Measurements from ENCODE around the gene BHLHE41.

DNA sequence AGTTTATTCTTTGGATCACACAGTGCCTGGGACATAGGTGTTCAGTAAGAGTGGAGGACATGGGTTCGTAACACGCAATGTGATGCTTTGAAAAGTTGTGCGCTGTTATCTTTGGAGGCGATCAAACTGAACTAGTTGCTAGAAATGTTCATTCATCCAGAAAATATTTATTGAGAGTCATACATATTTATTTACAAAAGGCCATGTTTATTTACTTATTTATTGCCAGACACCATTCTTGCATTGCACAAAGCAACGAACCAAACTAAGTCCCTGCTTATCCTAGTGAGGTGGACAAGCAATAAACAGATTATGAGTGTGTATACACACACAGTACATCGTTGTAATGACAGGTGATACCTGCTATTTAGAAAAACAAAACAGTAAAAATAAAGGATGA, 12.6 kb downstream of the BHLHE41 start:
- TF ChIP-seq TCF12 (IDR thresholded peaks at IDR 0.05; ENCODE audit: low read depth, low read length) (no peak), POLR2A (IDR thresholded peaks at IDR 0.05; ENCODE audit: control extremely low read depth in 1 of 2, low read depth in 2 of 2, low read length in 2 of 2) (no peak), EP300 (IDR thresholded peaks at IDR 0.05; ENCODE audit: borderline replicate concordance in 1 of 2, low read depth in 2 of 2, low read length in 2 of 2) (no peak), KDM1A (IDR thresholded peaks at IDR 0.05; ENCODE audit: borderline replicate concordance, low read length) (no peak), CBX8 (IDR thresholded peaks at IDR 0.05; ENCODE audit: borderline replicate concordance, low read depth, low read length) (no peak), MAFK (IDR thresholded peaks at IDR 0.05; ENCODE audit: low read depth, low read length) (no peak)
- TF ChIP-seq, protein P1, sequence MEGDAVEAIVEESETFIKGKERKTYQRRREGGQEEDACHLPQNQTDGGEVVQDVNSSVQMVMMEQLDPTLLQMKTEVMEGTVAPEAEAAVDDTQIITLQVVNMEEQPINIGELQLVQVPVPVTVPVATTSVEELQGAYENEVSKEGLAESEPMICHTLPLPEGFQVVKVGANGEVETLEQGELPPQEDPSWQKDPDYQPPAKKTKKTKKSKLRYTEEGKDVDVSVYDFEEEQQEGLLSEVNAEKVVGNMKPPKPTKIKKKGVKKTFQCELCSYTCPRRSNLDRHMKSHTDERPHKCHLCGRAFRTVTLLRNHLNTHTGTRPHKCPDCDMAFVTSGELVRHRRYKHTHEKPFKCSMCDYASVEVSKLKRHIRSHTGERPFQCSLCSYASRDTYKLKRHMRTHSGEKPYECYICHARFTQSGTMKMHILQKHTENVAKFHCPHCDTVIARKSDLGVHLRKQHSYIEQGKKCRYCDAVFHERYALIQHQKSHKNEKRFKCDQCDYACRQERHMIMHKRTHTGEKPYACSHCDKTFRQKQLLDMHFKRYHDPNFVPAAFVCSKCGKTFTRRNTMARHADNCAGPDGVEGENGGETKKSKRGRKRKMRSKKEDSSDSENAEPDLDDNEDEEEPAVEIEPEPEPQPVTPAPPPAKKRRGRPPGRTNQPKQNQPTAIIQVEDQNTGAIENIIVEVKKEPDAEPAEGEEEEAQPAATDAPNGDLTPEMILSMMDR (IDR thresholded peaks at IDR 0.05; ENCODE audit: control extremely low read depth in 1 of 3, insufficient read depth in 1 of 3, low read depth in 1 of 3, low read length in 3 of 3) = no peak
- TF ChIP-seq, protein P2, sequence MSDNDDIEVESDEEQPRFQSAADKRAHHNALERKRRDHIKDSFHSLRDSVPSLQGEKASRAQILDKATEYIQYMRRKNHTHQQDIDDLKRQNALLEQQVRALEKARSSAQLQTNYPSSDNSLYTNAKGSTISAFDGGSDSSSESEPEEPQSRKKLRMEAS (IDR thresholded peaks at IDR 0.05) = no peak

Data from H1 (cell line).